HepG2 (cell line): ENCODE measurements around the gene ABCF1. TPM values are rescaled to one million over a fixed set of nuclear protein-coding genes. Genes with fewer than 3 reads are reported as not detected.

Experiments used
- ARHGAP35 ChIP-seq: sonication (generic); formaldehyde crosslinking; IDR thresholded peaks from 2 replicates; pipeline ENCODE4 v1.9.0; 2022; ENCODE audit warnings: mild to moderate bottlenecking, inconsistent platforms, moderate library complexity, missing genetic modification reagents, borderline replicate concordance
- CAMTA2 ChIP-seq: sonication (generic); formaldehyde crosslinking; IDR thresholded peaks from 2 replicates; pipeline ENCODE4 v1.4.0; 2020; ENCODE audit warnings: mild to moderate bottlenecking, missing genetic modification reagents, borderline replicate concordance
- CBX2 ChIP-seq, 2 experiments: fragments of 200-600 bp in 1 of 2; sonication (generic); formaldehyde crosslinking in 1 of 2; IDR thresholded peaks; 2 replicates each; pipeline versions ENCODE4 v1.7.0 to v1.8.1; 2018 to 2022; ENCODE audit warnings: low read depth in 2 of 2, low read length in 1 of 2, mild to moderate bottlenecking in 1 of 2, missing genetic modification reagents in 1 of 2
- KLF9 ChIP-seq: IDR thresholded peaks from 2 replicates; pipeline ENCODE4 v1.6.1; 2016; ENCODE audit warnings: low read depth
- MXD4 ChIP-seq: IDR thresholded peaks from 2 replicates; pipeline ENCODE4 v1.6.1; 2016; ENCODE audit warnings: mild to moderate bottlenecking, missing biosample characterization, missing genetic modification reagents
- POLR2A ChIP-seq, 2 experiments: IDR thresholded peaks; 2 replicates each; pipeline ENCODE4 v1.6.1; 2011; ENCODE audit warnings: low read depth in 2 of 2, low read length in 2 of 2, mild to moderate bottlenecking in 1 of 2, moderate library complexity in 1 of 2; ENCODE audit not compliant: insufficient read depth in 1 of 2
- RELA ChIP-seq: sonication (generic); formaldehyde crosslinking; IDR thresholded peaks from 2 replicates; pipeline ENCODE4 v1.4.0; 2020; ENCODE audit warnings: missing genetic modification reagents
- SAP130 ChIP-seq: IDR thresholded peaks from 2 replicates; pipeline ENCODE4 v1.6.1; 2016; ENCODE audit warnings: low read depth
- TEAD3 ChIP-seq: optimal IDR thresholded peaks from 2 replicates; pipeline ENCODE3; 2016; ENCODE audit warnings: borderline replicate concordance
- YY1 ChIP-seq: IDR thresholded peaks from 2 replicates; pipeline ENCODE4 v1.6.1; 2011; ENCODE audit warnings: low read length, low read depth, moderate library complexity, mild to moderate bottlenecking; ENCODE audit not compliant: insufficient read depth, insufficient replicate concordance
- ZBTB8A ChIP-seq: sonication (generic); formaldehyde crosslinking; IDR thresholded peaks from 2 replicates; pipeline ENCODE4 v1.4.0; 2020; ENCODE audit warnings: mild to moderate bottlenecking, low read depth, missing genetic modification reagents, borderline replicate concordance
- ZKSCAN8 ChIP-seq: IDR thresholded peaks from 2 replicates; pipeline ENCODE4 v1.6.1; 2016; ENCODE audit warnings: borderline replicate concordance, missing genetic modification reagents, missing compliant biosample characterization
- ZNF138 ChIP-seq: sonication (generic); formaldehyde crosslinking; IDR thresholded peaks from 2 replicates; pipeline ENCODE4 v1.5.0; 2020; ENCODE audit warnings: mild to moderate bottlenecking, low read depth, missing genetic modification reagents
- ZNF670 ChIP-seq: sonication (generic); formaldehyde crosslinking; IDR thresholded peaks from 2 replicates; pipeline ENCODE4 v1.8.0; 2022; ENCODE audit warnings: mild to moderate bottlenecking, missing genetic modification reagents, borderline replicate concordance
- ZNF773 ChIP-seq: sonication (generic); formaldehyde crosslinking; IDR thresholded peaks from 2 replicates; pipeline ENCODE4 v1.4.0; 2020; ENCODE audit warnings: missing genetic modification reagents, borderline replicate concordance
- ZNF83 ChIP-seq: sonication (generic); formaldehyde crosslinking; IDR thresholded peaks from 2 replicates; pipeline ENCODE4 v1.4.0; 2020; ENCODE audit warnings: missing genetic modification reagents, mild to moderate bottlenecking, borderline replicate concordance
- polyA plus RNA-seq, 8 experiments: library from polyadenylated mRNA; depleted of rRNA in 3 of 8; stranded (reverse) in 7 of 8; unstranded in 1 of 8; fragments of >200 nt; fragmentation: Illumina TruSeq in 4 of 8; extraction: Trizol in 4 of 8; gene quantifications; 2 replicates each; pipeline versions ENCODE4 v1.2.1 to v1.2.3, GENCODE V29; 2011 to 2016; ENCODE audit warnings: low read depth in 4 of 8, missing spikeins in 1 of 8, mixed read lengths in 1 of 8; ENCODE audit not compliant: insufficient read depth in 1 of 8
- total RNA-seq, 5 experiments: library from RNA; depleted of rRNA; stranded (reverse); fragments of >200 nt; fragmentation: Illumina TruSeq; extraction: Trizol; gene quantifications; 2 replicates each; pipeline ENCODE4 v1.2.3, GENCODE V29; 2016; ENCODE audit warnings: low read depth in 1 of 5
- TF ChIP-seq, protein P1 (sequence below): sonication (generic); formaldehyde crosslinking; IDR thresholded peaks from 2 replicates; pipeline ENCODE4 v1.9.0; 2022; ENCODE audit warnings: low read depth, missing genetic modification reagents
- TF ChIP-seq, protein P2 (sequence below): sonication (generic); formaldehyde crosslinking; IDR thresholded peaks from 2 replicates; pipeline ENCODE4 v1.5.0; 2020; ENCODE audit warnings: mild to moderate bottlenecking, missing genetic modification reagents, borderline replicate concordance
- TF ChIP-seq, protein P3 (sequence below): IDR thresholded peaks from 2 replicates; pipeline ENCODE4 v1.6.1; 2018; ENCODE audit warnings: missing genetic modification reagents, mild to moderate bottlenecking, missing compliant biosample characterization
- TF ChIP-seq, protein P4 (sequence below): sonication (generic); formaldehyde crosslinking; IDR thresholded peaks from 2 replicates; pipeline ENCODE4 v1.5.1; 2020; ENCODE audit warnings: mild to moderate bottlenecking, missing genetic modification reagents, moderate library complexity

Gene ABCF1
- total and polyA plus RNA-seq, 2 of the 13 experiments (the other 11 are each of a cell fraction or from before 2014, with no cell fraction given) = 25.4 to 98.9 TPM

DNA sequence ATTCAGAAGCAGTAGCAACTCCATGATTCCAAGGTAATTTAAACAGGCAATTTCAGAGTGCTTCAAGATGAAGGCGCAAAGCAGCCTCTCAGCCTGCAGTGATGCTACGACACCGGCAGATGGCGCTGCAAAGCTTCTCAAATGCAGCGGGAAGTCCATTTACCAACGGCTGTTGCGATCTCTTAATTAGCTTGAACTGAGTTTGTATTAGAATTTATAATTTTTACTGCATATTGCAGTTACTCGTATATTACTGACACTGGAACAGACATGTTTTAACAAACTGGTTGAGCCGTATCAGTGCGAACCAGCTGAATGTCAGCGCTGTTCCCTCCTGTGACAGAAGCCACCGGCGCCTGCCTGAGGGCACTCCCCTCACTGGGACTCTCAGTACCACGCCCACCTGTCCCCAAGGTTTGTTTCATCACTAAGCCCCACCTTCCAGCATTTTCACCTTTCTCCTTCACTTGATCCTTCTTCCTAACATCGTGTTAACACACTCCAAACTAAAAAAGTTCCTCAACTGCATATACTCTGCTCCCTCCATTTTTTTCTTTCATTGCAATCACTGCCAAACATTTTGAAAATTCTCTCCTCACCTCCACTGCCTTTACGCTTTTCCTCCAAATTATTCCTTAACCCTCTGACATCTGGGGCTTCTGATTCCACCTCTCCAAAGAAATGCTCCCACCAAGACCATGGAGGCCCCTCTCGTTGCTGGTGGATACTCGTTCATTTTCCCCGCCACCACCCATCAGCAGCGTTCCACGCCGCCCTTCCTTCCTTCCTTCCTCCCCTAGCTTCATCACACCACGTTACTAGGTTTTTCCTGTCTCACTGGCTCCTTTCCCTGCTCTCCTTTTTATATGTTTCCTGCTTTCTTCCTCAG, 29.5 kb upstream of the ABCF1 start (continued):
- TF ChIP-seq ZBTB8A (CRISPR knock-in tag) (no peak), SAP130 (CRISPR knock-in tag) (peak; percentile 78), YY1 (peak; percentile 39), ZNF773 (no peak), KLF9 (CRISPR knock-in tag) (peak; percentile 85; the same call in 1 of the 2 replicates), ZKSCAN8 (CRISPR knock-in tag) (no peak), ZNF670 (0 out of 2 replicates have a peak, but pooled peaks have one; percentile 27), ZNF83 (CRISPR knock-in tag) (no peak), CAMTA2 (no peak), CBX2 (IDR thresholded peaks at IDR 0.05; ENCODE audit: low read depth, low read length) (no peak), CBX2 (CRISPR knock-in tag; IDR thresholded peaks at IDR 0.05; ENCODE audit: low read depth) (no peak), MXD4 (no peak), POLR2A (IDR thresholded peaks at IDR 0.05; ENCODE audit: insufficient read depth in 1 of 2, low read depth in 2 of 2, low read length in 2 of 2) (no peak), TEAD3 (CRISPR knock-in tag) (no peak), ZNF138 (no peak), RELA (CRISPR knock-in tag) (0 out of 2 replicates have a peak, but pooled peaks have one; percentile 36), ARHGAP35 (CRISPR knock-in tag) (no peak)
- TF ChIP-seq, protein P1, sequence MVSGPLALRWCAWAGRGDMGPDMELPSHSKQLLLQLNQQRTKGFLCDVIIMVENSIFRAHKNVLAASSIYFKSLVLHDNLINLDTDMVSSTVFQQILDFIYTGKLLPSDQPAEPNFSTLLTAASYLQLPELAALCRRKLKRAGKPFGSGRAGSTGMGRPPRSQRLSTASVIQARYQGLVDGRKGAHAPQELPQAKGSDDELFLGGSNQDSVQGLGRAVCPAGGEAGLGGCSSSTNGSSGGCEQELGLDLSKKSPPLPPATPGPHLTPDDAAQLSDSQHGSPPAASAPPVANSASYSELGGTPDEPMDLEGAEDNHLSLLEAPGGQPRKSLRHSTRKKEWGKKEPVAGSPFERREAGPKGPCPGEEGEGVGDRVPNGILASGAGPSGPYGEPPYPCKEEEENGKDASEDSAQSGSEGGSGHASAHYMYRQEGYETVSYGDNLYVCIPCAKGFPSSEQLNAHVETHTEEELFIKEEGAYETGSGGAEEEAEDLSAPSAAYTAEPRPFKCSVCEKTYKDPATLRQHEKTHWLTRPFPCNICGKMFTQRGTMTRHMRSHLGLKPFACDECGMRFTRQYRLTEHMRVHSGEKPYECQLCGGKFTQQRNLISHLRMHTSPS = 0 out of 2 replicates have a peak, but pooled peaks have one; percentile 21
- TF ChIP-seq, protein P2, sequence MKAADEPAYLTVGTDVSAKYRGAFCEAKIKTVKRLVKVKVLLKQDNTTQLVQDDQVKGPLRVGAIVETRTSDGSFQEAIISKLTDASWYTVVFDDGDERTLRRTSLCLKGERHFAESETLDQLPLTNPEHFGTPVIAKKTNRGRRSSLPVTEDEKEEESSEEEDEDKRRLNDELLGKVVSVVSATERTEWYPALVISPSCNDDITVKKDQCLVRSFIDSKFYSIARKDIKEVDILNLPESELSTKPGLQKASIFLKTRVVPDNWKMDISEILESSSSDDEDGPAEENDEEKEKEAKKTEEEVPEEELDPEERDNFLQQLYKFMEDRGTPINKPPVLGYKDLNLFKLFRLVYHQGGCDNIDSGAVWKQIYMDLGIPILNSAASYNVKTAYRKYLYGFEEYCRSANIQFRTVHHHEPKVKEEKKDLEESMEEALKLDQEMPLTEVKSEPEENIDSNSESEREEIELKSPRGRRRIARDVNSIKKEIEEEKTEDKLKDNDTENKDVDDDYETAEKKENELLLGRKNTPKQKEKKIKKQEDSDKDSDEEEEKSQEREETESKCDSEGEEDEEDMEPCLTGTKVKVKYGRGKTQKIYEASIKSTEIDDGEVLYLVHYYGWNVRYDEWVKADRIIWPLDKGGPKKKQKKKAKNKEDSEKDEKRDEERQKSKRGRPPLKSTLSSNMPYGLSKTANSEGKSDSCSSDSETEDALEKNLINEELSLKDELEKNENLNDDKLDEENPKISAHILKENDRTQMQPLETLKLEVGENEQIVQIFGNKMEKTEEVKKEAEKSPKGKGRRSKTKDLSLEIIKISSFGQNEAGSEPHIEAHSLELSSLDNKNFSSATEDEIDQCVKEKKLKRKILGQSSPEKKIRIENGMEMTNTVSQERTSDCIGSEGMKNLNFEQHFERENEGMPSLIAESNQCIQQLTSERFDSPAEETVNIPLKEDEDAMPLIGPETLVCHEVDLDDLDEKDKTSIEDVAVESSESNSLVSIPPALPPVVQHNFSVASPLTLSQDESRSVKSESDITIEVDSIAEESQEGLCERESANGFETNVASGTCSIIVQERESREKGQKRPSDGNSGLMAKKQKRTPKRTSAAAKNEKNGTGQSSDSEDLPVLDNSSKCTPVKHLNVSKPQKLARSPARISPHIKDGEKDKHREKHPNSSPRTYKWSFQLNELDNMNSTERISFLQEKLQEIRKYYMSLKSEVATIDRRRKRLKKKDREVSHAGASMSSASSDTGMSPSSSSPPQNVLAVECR (CRISPR knock-in tag) = peak; percentile 54; the same call in 1 of the 2 replicates
- TF ChIP-seq, protein P3, sequence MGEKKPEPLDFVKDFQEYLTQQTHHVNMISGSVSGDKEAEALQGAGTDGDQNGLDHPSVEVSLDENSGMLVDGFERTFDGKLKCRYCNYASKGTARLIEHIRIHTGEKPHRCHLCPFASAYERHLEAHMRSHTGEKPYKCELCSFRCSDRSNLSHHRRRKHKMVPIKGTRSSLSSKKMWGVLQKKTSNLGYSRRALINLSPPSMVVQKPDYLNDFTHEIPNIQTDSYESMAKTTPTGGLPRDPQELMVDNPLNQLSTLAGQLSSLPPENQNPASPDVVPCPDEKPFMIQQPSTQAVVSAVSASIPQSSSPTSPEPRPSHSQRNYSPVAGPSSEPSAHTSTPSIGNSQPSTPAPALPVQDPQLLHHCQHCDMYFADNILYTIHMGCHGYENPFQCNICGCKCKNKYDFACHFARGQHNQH = peak; percentile 47; the same call in 1 of the 2 replicates
- TF ChIP-seq, protein P4, sequence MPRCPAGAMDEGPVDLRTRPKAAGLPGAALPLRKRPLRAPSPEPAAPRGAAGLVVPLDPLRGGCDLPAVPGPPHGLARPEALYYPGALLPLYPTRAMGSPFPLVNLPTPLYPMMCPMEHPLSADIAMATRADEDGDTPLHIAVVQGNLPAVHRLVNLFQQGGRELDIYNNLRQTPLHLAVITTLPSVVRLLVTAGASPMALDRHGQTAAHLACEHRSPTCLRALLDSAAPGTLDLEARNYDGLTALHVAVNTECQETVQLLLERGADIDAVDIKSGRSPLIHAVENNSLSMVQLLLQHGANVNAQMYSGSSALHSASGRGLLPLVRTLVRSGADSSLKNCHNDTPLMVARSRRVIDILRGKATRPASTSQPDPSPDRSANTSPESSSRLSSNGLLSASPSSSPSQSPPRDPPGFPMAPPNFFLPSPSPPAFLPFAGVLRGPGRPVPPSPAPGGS (CRISPR knock-in tag) = no peak
